OCI-LY7 (cell line): ENCODE results near the gene SLC25A24.

ENCODE experiments used
- EZH2phosphoT487 ChIP-seq: fragments of 200-600 bp; sonication (generic); IDR thresholded peaks from 2 replicates; pipeline ENCODE4 v1.6.1; 2018; ENCODE audit warnings: low read depth, borderline replicate concordance, mild to moderate bottlenecking, mixed run types, antibody characterized with exemption, low read length, moderate library complexity, mixed read lengths
- TF ChIP-seq, protein P1 (sequence below): fragments of 200-600 bp; sonication (generic); conservative IDR thresholded peaks from 2 replicates; pipeline ENCODE4 v1.5.1; 2014; ENCODE audit warnings: mild to moderate bottlenecking, antibody characterized with exemption, low read length, moderate library complexity, mixed read lengths

DNA sequence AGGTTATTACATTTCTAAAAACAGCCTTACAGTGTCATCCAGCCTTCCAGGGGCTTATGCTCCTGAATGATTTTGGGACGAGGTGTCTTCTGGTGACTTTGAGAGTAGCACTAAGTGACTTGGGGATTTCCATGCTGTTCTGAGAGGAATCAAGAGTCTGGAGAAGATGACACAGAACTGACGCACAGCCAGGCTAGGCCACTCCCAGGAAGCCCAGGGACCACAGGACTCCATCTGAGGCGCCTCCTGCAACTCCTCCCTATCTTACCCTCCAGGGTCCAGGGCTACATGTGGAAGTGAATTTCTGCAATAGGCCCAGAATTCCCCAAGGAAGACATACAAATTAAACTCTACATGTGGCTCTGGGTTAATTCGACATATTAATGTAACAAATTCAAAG, 92.5 kb downstream of the SLC25A24 start:
- TF ChIP-seq, protein P1, sequence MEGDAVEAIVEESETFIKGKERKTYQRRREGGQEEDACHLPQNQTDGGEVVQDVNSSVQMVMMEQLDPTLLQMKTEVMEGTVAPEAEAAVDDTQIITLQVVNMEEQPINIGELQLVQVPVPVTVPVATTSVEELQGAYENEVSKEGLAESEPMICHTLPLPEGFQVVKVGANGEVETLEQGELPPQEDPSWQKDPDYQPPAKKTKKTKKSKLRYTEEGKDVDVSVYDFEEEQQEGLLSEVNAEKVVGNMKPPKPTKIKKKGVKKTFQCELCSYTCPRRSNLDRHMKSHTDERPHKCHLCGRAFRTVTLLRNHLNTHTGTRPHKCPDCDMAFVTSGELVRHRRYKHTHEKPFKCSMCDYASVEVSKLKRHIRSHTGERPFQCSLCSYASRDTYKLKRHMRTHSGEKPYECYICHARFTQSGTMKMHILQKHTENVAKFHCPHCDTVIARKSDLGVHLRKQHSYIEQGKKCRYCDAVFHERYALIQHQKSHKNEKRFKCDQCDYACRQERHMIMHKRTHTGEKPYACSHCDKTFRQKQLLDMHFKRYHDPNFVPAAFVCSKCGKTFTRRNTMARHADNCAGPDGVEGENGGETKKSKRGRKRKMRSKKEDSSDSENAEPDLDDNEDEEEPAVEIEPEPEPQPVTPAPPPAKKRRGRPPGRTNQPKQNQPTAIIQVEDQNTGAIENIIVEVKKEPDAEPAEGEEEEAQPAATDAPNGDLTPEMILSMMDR = no peak
- TF ChIP-seq EZH2phosphoT487 = no peak
